ENCODE results near the gene CNEP1R1.
"Not testable (repeated sequence)": the region's sequence is repeated elsewhere in the genome, so short reads cannot be mapped to it uniquely, and the experiment has no call there.

CNEP1R1 gene

GRCh38 chr16:50024684-50025536, at the start of gene CNEP1R1:
TSS of gene CNEP1R1 (plus strand) at chr16:50025225. CDS start at chr16:50025316, 91 bp downstream.
- DNase-seq, result peak; percentile 45

- DNase-seq, result no peak
These were observed 47.6 kb upstream of the CNEP1R1 start for GRCh38 chr16:49977427-49977826.

GRCh38 chr16:49978569-49979326, 46.3 kb upstream of the CNEP1R1 start:
- no peak for DNase-seq

GRCh38 chr16:49980166-49980565, 44.9 kb upstream of the CNEP1R1 start:
- DNase-seq, result no peak

- DNase-seq, result no peak
These were observed 38.5 kb upstream of the CNEP1R1 start for GRCh38 chr16:49986351-49987124.

GRCh38 chr16:49987381-49987780, 37.6 kb upstream of the CNEP1R1 start:
- DNase-seq, result no peak

- DNase-seq, result no peak
These were observed 32.2 kb upstream of the CNEP1R1 start for GRCh38 chr16:49992825-49993224.

GRCh38 chr16:49993579-49993978, 31.4 kb upstream of the CNEP1R1 start:
- no peak for DNase-seq

GRCh38 chr16:49994006-49994405, 31.0 kb upstream of the CNEP1R1 start:
- DNase-seq, result no peak

GRCh38 chr16:49995720-49996119, 29.3 kb upstream of the CNEP1R1 start:
- no peak for DNase-seq

- no peak for DNase-seq
These were observed 27.2 kb upstream of the CNEP1R1 start for GRCh38 chr16:49997721-49998251.

- no peak for DNase-seq
These were observed 26.0 kb upstream of the CNEP1R1 start for GRCh38 chr16:49998991-49999390.

- no peak for DNase-seq
These were observed 23.9 kb upstream of the CNEP1R1 start for GRCh38 chr16:50001144-50001543.

GRCh38 chr16:50002190-50002589, 22.8 kb upstream of the CNEP1R1 start:
- no peak for DNase-seq

GRCh38 chr16:50004239-50004638, 20.8 kb upstream of the CNEP1R1 start:
- DNase-seq, result no peak

- DNase-seq, result no peak
These were observed 18.1 kb upstream of the CNEP1R1 start for GRCh38 chr16:50006964-50007363.

- no peak for DNase-seq
These were observed 17.3 kb upstream of the CNEP1R1 start for GRCh38 chr16:50007744-50008143.

- no peak for DNase-seq
These were observed 14.8 kb upstream of the CNEP1R1 start for GRCh38 chr16:50010212-50010611.

GRCh38 chr16:50011707-50012106, 13.3 kb upstream of the CNEP1R1 start:
- peak; percentile 29 for DNase-seq

GRCh38 chr16:50012182-50012581, 12.8 kb upstream of the CNEP1R1 start:
- no peak for DNase-seq

- DNase-seq, result not testable (repeated sequence)
These were observed 10.8 kb upstream of the CNEP1R1 start for GRCh38 chr16:50014211-50014610.

GRCh38 chr16:50015631-50016030, 9.4 kb upstream of the CNEP1R1 start:
- DNase-seq, result no peak

GRCh38 chr16:50017553-50017952, 7.5 kb upstream of the CNEP1R1 start:
- DNase-seq, result no peak
